Breast epithelium (tissue), 3 donors: ENCODE data around the gene DRC3.

Experiments
- POLR2A ChIP-seq: fragments of 450-650 bp; IDR thresholded peaks from one replicate; pipeline ENCODE4 v1.6.1; 2016; ENCODE audit warnings: antibody characterized with exemption, mild to moderate bottlenecking, moderate library complexity
- POLR2AphosphoS5 ChIP-seq, 3 donors: sonication (generic); formaldehyde crosslinking; IDR thresholded peaks; one replicate each; pipeline ENCODE4 v1.6.1; 2017; ENCODE audit warnings: antibody characterized with exemption in 3 of 3
- TF ChIP-seq, protein P1 (sequence below), 3 donors: fragments of 450-650 bp; IDR thresholded peaks; one replicate each; pipeline ENCODE4 v1.5.1; 2016 to 2017; ENCODE audit warnings: antibody characterized with exemption in 3 of 3, mild to moderate bottlenecking in 3 of 3, moderate library complexity in 3 of 3

DNA sequence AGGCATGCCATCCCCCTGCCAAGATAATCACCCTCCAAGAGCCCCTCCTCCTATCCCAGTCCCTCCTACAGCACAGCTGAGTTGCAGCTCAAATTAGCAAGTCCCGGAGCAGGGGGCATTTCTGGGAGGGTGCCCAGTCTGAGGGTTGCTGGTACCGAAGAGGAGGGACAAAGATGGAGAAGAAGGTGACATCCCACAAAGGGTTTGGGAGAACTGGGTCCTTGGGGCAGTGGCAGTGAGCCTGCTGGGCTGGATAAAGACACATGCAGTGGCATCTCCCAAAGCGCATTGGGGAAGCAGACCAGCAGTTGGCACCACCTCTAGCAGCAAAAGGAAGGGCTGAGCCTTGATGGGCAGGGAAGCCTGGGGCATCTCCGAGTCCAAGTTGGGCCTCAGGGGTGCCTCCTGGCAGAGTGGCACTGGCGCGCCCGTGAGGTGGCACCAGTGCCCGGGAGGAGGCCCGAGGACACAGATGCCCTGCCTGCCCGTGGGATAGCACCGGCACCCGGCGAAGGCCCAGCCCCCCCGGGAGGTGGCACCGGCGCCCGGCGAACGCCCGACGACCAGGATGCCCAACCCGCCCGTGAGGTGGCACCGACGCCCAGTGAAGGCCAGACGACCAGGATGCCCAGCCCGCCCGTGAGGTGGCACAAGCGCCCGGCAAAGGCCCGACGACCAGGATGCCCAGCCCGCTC lies 1.1 kb upstream of the DRC3 start:
- TF ChIP-seq, protein P1, sequence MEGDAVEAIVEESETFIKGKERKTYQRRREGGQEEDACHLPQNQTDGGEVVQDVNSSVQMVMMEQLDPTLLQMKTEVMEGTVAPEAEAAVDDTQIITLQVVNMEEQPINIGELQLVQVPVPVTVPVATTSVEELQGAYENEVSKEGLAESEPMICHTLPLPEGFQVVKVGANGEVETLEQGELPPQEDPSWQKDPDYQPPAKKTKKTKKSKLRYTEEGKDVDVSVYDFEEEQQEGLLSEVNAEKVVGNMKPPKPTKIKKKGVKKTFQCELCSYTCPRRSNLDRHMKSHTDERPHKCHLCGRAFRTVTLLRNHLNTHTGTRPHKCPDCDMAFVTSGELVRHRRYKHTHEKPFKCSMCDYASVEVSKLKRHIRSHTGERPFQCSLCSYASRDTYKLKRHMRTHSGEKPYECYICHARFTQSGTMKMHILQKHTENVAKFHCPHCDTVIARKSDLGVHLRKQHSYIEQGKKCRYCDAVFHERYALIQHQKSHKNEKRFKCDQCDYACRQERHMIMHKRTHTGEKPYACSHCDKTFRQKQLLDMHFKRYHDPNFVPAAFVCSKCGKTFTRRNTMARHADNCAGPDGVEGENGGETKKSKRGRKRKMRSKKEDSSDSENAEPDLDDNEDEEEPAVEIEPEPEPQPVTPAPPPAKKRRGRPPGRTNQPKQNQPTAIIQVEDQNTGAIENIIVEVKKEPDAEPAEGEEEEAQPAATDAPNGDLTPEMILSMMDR (IDR thresholded peaks at IDR 0.05): no peak
- TF ChIP-seq POLR2A (no peak), POLR2AphosphoS5 (IDR thresholded peaks at IDR 0.05) (no peak)
